ENCODE results near the gene GRB10. TPM values are rescaled to one million over a fixed set of nuclear protein-coding genes. Genes with fewer than 3 reads are reported as not detected.

The GRB10 gene
- total RNA-seq, 1 experiment from 2014 or later = 47.3 TPM

- DNase-seq (ENCODE audit: low spot score) = no peak
Measured at GRCh38 chr7:50655490-50655889, 127.2 kb downstream of the GRB10 start.

- no peak for DNase-seq (ENCODE audit: low spot score)
Measured at GRCh38 chr7:50655020-50655419, 127.7 kb downstream of the GRB10 start.

- no peak for DNase-seq (ENCODE audit: low spot score)
Measured at GRCh38 chr7:50653981-50654425, 128.7 kb downstream of the GRB10 start.

- DNase-seq (ENCODE audit: low spot score) = no peak
Measured at GRCh38 chr7:50653126-50653864, 129.4 kb downstream of the GRB10 start.

- no peak for DNase-seq (ENCODE audit: low spot score)
Measured at GRCh38 chr7:50652400-50653125, 130.1 kb downstream of the GRB10 start.

GRCh38 chr7:50651271-50651989, 131.3 kb downstream of the GRB10 start:
- DNase-seq (ENCODE audit: low spot score) = no peak

- no peak for DNase-seq (ENCODE audit: low spot score)
Measured at GRCh38 chr7:50650057-50650664, 132.5 kb downstream of the GRB10 start.

- DNase-seq (ENCODE audit: low spot score) = no peak
Measured at GRCh38 chr7:50649259-50649885, 133.3 kb downstream of the GRB10 start.

GRCh38 chr7:50648570-50649169, 134.0 kb downstream of the GRB10 start:
- no peak for DNase-seq (ENCODE audit: low spot score)

GRCh38 chr7:50648076-50648475, 134.6 kb downstream of the GRB10 start:
- no peak for DNase-seq (ENCODE audit: low spot score)

- no peak for DNase-seq (ENCODE audit: low spot score)
Measured at GRCh38 chr7:50647286-50647980, 135.3 kb downstream of the GRB10 start.

GRCh38 chr7:50646069-50646468, 136.6 kb downstream of the GRB10 start:
- no peak for DNase-seq (ENCODE audit: low spot score)

- DNase-seq (ENCODE audit: low spot score) = no peak
Measured at GRCh38 chr7:50645186-50645585, 137.5 kb downstream of the GRB10 start.

- no peak for DNase-seq (ENCODE audit: low spot score)
Measured at GRCh38 chr7:50644586-50644985, 138.1 kb downstream of the GRB10 start.

GRCh38 chr7:50644114-50644513, 138.6 kb downstream of the GRB10 start:
- no peak for DNase-seq (ENCODE audit: low spot score)

- DNase-seq (ENCODE audit: low spot score) = no peak
Measured at GRCh38 chr7:50641442-50642405, 141.0 kb downstream of the GRB10 start.

- DNase-seq (ENCODE audit: low spot score) = no peak
Measured at GRCh38 chr7:50640779-50641178, 141.9 kb downstream of the GRB10 start.

- DNase-seq (ENCODE audit: low spot score) = no peak
Measured at GRCh38 chr7:50640256-50640655, 142.4 kb downstream of the GRB10 start.

Measured in H4 (cell line).